Measurements from ENCODE around the gene EEPD1.

EEPD1 gene

GRCh38 chr7:36344622-36345021 lies 191.6 kb downstream of the EEPD1 start:
- Mint-ChIP-seq H3K36me3 (no peaks in the 10 kb centered on the region), H3K27ac (no peak overlapping the region), H3K27me3 (peaks cover 2% of the 10 kb centered on the region), H3K4me3 (no peak overlapping the region), H3K4me1 (no peaks in the 10 kb centered on the region), H3K9me3 (no peaks in the 10 kb centered on the region)

- no peaks in the 10 kb centered on the region for H3K36me3 Mint-ChIP-seq
- H3K9me3 Mint-ChIP-seq: no peaks in the 10 kb centered on the region
- no peaks in the 10 kb centered on the region for H3K4me1 Mint-ChIP-seq
- no peak overlapping the region for H3K27ac Mint-ChIP-seq
- peaks cover 2% of the 10 kb centered on the region for H3K27me3 Mint-ChIP-seq
- no peak overlapping the region for H3K4me3 Mint-ChIP-seq
These were observed 193.3 kb downstream of the EEPD1 start for GRCh38 chr7:36346260-36346831.

- Mint-ChIP-seq H3K36me3 (no peaks in the 10 kb centered on the region), H3K9me3 (no peaks in the 10 kb centered on the region), H3K27me3 (peaks cover 1% of the 10 kb centered on the region), H3K4me1 (no peaks in the 10 kb centered on the region), H3K27ac (no peak overlapping the region), H3K4me3 (no peak overlapping the region)
These were observed 195.2 kb downstream of the EEPD1 start for GRCh38 chr7:36348256-36348655.

GRCh38 chr7:36348771-36349170 lies 195.7 kb downstream of the EEPD1 start:
- H3K9me3 Mint-ChIP-seq: no peaks in the 10 kb centered on the region
- no peaks in the 10 kb centered on the region for H3K4me1 Mint-ChIP-seq
- H3K4me3 Mint-ChIP-seq: no peak overlapping the region
- peaks cover 1% of the 10 kb centered on the region for H3K27me3 Mint-ChIP-seq
- no peaks in the 10 kb centered on the region for H3K36me3 Mint-ChIP-seq
- no peak overlapping the region for H3K27ac Mint-ChIP-seq

GRCh38 chr7:36349626-36350025 lies 196.6 kb downstream of the EEPD1 start:
- peaks cover 1% of the 10 kb centered on the region for H3K27me3 Mint-ChIP-seq
- H3K4me3 Mint-ChIP-seq: no peak overlapping the region
- no peaks in the 10 kb centered on the region for H3K36me3 Mint-ChIP-seq
- no peak overlapping the region for H3K27ac Mint-ChIP-seq
- H3K4me1 Mint-ChIP-seq: no peaks in the 10 kb centered on the region
- H3K9me3 Mint-ChIP-seq: no peaks in the 10 kb centered on the region
